VCaP (cell line): ENCODE results near the gene RAPGEF4.

Experiments used
- H3K27ac ChIP-seq: fragments of 450-650 bp; 2 replicates; pipeline ENCODE4 v1.5.1; 2017
- CTCF ChIP-seq: fragments of 450-650 bp; conservative IDR thresholded peaks from 2 replicates; pipeline ENCODE4 v1.5.1; 2017; ENCODE audit warnings: mild to moderate bottlenecking, moderate library complexity

The RAPGEF4 gene

GRCh38 chr2:172964511-172965139 is 229.0 kb downstream of the RAPGEF4 start:
- no peak for TF ChIP-seq CTCF
- H3K27ac ChIP-seq: no peak overlapping the region

GRCh38 chr2:172965433-172966212 is 230.0 kb downstream of the RAPGEF4 start:
- peak overlapping the region; percentile 24; the same call in 1 of the 2 replicates for H3K27ac ChIP-seq
- no peak for TF ChIP-seq CTCF

- TF ChIP-seq CTCF: no peak
- H3K27ac ChIP-seq: no peak overlapping the region
Measured at GRCh38 chr2:172967036-172967982, 231.7 kb downstream of the RAPGEF4 start.

- no peak for TF ChIP-seq CTCF
- H3K27ac ChIP-seq: no peak overlapping the region
Measured at GRCh38 chr2:172968061-172968469, 232.4 kb downstream of the RAPGEF4 start.

- H3K27ac ChIP-seq: no peak overlapping the region
- TF ChIP-seq CTCF: no peak
Measured at GRCh38 chr2:172969166-172969565, 233.5 kb downstream of the RAPGEF4 start.

- H3K27ac ChIP-seq: no peak overlapping the region
- TF ChIP-seq CTCF: no peak
Measured at GRCh38 chr2:172969609-172970008, 234.0 kb downstream of the RAPGEF4 start.

- no peak for TF ChIP-seq CTCF
- no peak overlapping the region for H3K27ac ChIP-seq
Measured at GRCh38 chr2:172970660-172971059, 235.0 kb downstream of the RAPGEF4 start.
